ENCODE measurements around the gene NDUFS8.

NDUFS8 gene

DNA sequence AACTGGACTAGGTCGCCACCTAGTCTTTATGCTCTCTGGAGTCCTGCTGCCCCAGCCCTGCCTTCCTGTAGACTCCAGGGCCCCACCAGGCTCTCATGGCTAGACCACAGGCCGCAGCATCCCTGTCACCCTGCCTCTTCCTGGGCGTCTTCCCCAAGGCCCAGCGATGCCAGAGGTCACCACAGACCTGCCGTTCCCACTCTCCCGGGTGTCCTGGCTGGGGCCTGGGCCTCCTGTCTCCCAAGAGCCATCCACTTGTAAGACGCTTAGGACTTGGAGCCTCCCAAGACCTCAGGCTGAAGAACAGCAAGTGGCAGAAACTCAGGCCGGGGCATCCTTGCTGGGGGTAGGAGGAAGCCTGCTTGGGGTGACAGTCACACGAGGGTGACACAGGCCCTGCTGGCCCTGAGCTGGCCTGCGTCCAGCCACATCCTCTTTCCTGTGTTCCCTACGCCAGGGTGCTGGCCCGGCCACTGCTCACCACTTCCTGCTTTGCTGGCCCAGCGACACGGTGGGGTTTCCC, 6.3 kb downstream of the NDUFS8 start:
- no peak for DNase-seq (ENCODE audit: low read depth)

DNA sequence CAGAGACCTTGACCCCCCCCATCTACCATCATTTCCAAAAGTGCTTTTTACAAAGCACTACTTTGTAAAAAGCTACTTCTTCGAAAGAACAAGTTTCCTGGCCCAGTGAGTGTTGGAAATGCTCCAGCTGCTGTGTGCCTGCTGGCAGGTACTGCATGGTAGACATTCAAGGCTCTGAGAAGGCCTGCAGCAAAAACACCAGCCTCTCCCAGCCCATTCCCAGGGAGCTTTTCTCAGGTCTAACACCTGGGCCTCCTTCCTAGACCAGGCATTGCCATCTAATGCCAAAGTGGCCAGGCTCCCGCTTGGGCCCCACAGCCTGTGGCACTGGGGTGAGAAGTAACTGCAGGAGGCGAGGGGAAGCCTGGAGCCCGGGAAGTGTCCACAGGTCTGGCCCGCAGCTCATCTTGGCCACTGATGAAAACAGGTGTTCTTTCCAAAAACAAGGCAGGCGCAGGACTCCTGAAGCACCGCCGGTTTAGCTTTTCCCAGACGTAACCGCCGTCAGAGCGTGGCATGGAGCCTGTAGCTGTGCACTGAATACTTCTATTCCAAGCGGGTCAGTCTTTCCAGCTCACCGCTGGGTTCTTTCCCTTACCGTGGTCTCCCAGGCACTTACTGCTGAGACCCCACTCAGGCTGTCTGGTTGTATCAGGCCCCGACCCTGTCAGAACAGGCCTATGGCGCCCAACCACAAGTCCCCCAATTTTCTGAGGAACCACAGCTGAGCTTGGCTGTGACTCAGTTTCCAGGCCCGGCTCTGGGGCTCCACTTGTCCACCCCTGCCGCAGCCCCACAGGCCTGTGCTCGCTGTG, 7.1 kb downstream of the NDUFS8 start:
- DNase-seq (ENCODE audit: low read depth) = no peak

DNA sequence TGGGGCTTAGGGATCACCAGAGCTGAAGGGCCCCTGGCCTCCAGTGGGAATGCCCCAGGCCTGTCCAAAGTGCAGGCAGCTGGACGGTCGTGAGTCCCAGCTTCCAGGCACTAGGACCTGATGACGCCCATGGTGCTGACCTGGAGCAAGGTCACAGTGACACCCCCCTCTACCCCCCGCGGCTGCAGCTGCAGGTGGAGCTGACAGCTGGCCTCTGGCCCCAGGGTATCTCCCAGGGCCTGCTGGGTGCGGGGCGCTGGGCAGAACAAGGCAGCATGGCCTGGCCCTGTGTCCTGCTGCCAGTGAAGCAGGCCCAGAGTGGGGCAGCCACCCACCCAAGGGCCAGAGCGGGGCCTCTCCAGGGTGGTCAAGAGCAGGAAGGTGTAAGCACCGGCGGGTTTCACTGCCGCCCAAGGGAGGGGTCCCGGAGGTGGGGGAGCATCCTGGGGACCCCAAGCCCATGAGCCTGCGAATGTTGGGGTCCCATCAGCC, 7.8 kb downstream of the NDUFS8 start:
- DNase-seq (ENCODE audit: low read depth) = no peak

GRCh38 chr11:68038718-68039525, 8.4 kb downstream of the NDUFS8 start, which contains the start of gene TCIRG1:
Gene TCIRG1 (plus strand): TSS chr11:68039025. CDS start chr11:68041272, 2,247 bp downstream.
- peak; percentile 73 for DNase-seq (ENCODE audit: low read depth)

GRCh38 chr11:68039526-68040086, 9.1 kb downstream of the NDUFS8 start:
- DNase-seq (ENCODE audit: low read depth) = no peak

GRCh38 chr11:68040101-68040956, 9.8 kb downstream of the NDUFS8 start:
- DNase-seq (ENCODE audit: low read depth) = peak; percentile 40

DNA sequence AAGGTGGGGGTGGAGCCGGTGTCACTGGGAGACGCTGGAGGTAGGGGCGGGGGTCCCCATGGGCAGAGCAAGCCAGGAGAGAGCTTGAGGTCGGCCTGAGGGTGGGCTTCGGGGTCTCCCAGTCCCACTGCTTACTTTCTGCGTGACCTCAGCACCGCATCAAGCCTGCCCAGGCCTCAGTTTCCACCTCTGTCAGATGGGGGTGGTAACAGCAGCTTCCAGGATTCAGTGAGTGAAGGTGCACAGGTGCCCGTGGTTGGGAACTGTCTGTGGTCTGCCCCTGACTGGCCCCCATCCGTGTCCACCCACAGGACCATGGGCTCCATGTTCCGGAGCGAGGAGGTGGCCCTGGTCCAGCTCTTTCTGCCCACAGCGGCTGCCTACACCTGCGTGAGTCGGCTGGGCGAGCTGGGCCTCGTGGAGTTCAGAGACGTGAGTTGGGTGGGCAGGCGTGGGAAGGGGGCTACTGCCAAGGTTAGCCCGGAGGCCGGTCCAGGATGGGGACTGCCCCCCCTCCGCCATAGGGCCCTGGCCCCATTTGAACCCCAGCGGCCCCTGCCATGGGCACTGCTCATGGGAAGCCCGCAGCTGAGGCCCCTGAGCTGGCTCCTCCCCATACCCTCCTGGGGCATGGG, 10.6 kb downstream of the NDUFS8 start:
- DNase-seq (ENCODE audit: low read depth) = no peak

GRCh38 chr11:68041617-68042218, 11.2 kb downstream of the NDUFS8 start:
- no peak for DNase-seq (ENCODE audit: low read depth)

DNA sequence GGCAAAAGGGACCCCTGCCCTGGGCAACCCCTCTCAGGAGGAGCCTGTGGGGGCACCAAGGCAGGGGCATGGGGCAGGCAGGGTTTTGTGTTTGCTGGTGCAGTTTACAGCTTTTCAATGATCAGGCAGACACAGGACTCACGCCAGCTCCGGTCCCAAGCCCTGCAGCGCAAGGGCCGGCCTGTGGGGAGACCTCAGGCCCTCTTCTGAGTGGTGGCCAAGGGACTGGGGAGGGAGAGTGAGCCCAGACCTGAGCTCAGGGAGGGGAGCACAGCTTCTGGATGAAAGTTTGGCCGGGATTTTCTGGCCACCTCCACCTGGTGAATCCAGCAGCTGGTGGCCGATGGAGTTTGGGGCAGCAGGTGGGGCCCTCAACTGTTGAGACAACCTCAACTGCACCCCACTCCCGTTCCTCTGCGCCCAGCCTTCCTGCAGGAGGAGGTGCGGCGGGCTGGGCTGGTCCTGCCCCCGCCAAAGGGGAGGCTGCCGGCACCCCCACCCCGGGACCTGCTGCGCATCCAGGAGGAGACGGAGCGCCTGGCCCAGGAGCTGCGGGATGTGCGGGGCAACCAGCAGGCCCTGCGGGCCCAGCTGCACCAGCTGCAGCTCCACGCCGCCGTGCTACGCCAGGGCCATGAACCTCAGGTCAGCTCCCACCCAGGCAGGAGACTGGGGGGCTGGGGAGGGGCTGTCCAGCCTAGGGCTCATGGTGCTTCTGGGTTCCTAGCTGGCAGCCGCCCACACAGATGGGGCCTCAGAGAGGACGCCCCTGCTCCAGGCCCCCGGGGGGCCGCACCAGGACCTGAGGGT, 11.9 kb downstream of the NDUFS8 start:
- no peak for DNase-seq (ENCODE audit: low read depth)

GRCh38 chr11:68043029-68043348, 12.5 kb downstream of the NDUFS8 start:
- no peak for DNase-seq (ENCODE audit: low read depth)

- DNase-seq (ENCODE audit: low read depth) = no peak
Observed at GRCh38 chr11:68043349-68044144, 13.1 kb downstream of the NDUFS8 start.

GRCh38 chr11:68044145-68044813, 13.8 kb downstream of the NDUFS8 start:
- DNase-seq (ENCODE audit: low read depth) = no peak

- no peak for DNase-seq (ENCODE audit: low read depth)
Observed at GRCh38 chr11:68044898-68045351, 14.4 kb downstream of the NDUFS8 start.

- DNase-seq (ENCODE audit: low read depth) = no peak
Observed at GRCh38 chr11:68047437-68048290, 17.2 kb downstream of the NDUFS8 start.

GRCh38 chr11:68048681-68049508, 18.4 kb downstream of the NDUFS8 start:
- DNase-seq (ENCODE audit: low read depth) = no peak
